GM12892 (cell line): Measurements from ENCODE around the gene MAPKAPK3.
"Not testable (repeated sequence)": the region's sequence is repeated elsewhere in the genome, so short reads cannot be mapped to it uniquely, and the experiment has no call there.

ENCODE experiments used
- DNase-seq: peaks from one replicate; pipeline ENCODE4 v3.0.0; 2011; ENCODE audit not compliant: insufficient read length
- FAIRE-seq: peaks from 2 replicates; lab custom pipeline; 2011; peaks lifted over from hg19 to GRCh38; lab: Jason Lieb, UNC
- POLR2A ChIP-seq: IDR thresholded peaks from 2 replicates; pipeline ENCODE4 v1.6.1; 2011; ENCODE audit warnings: low read depth, low read length, control low read depth
- POLR2AphosphoS5 ChIP-seq: IDR thresholded peaks from 2 replicates; pipeline ENCODE4 v1.6.1; 2011; ENCODE audit warnings: low read depth, low read length, control low read depth
- TAF1 ChIP-seq: IDR thresholded peaks from 2 replicates; pipeline ENCODE4 v1.6.1; 2011; ENCODE audit warnings: low read depth, mild to moderate bottlenecking, control low read depth, low read length, borderline replicate concordance

Gene MAPKAPK3

DNA sequence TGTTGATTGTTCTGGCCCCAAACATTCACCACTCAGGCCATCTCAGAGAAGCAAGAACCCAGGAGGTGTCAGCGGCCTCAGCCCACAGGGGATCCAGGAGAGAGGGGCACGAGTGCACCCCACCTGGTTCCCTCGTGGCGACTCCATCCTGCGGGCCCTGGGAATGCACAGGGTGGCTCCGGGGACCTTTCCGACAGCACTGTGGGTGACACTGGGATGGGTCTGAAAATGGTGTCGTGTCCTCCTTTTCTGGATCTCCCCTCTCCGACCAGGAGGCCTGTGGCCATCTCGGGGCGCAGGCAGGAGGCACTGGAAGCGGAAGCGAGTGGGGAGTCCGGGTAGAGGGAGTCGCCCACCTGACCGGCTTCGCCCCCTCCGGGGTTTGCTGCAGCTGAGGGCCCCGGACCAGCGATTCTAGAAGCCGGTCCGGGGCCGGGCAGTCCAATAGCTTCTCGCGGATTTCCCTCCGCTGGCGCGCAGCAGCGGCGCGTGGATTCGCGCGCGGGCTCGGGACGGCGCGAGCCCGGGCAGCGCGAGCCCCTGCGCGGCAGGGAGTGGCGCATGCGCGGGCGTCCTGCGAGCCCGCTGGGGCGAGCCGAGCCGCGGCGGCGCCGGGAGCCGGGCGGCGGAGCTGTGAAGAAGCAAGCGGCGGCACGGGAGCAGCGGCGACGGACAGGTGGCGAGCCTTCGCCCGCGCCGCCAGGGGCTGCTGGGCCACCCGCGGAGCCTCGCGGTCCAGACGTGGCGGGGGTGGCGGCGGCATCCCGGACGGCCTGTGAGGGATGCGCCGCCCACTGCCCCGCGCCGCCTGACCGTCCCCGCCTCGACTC lies 57.6 kb downstream of the MAPKAPK3 start, which contains the start of gene DOCK3:
Gene DOCK3, plus strand, starts transcription at position 579 of the 830 bp plus-strand sequence. CDS start 337 bp downstream, outside the sequence.
- DNase-seq = peak; percentile 63
- no peak for FAIRE-seq
- TF ChIP-seq POLR2A (no peak), TAF1 (no peak), POLR2AphosphoS5 (no peak)

DNA sequence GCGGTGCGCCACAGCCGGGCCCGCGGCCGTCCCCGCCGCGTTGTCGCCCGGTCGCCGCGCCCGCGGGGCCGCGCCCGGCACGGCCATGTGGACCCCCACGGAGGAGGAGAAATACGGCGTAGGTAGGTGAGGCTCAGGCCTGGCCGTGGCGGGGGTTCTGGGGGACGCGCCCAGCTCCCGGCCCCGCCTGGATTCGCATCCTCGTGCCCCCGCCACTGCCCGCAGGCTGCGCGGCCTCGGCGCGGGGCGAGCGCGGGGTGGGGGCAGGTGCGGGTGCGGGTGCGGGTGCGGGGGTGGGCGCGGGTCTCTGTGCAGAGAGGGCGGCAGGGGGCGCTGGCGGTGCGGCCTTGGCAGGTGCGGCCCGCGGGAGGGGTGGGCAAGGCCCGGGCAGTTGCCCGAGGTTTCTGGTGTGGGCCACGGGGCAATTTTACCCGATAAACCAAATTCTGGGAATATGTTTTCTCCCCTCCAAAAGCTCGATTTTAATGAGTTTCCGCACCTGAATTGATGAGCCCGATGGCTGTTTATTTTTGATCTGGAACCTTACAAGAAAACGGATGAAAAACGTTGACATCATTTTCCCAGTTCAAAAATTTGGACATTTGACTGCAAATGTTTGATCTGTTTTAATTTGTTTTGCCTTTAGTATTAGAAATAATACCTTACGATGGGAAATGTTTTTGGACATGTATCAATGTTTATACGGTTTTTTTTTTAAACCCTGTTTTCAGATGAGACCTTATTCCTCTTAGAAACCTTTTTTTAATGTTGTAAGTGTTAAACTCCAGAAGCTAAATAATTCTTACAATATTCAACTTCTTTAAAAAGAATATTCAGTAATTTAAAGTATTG lies 58.5 kb downstream of the MAPKAPK3 start:
- FAIRE-seq = no peak

DNA sequence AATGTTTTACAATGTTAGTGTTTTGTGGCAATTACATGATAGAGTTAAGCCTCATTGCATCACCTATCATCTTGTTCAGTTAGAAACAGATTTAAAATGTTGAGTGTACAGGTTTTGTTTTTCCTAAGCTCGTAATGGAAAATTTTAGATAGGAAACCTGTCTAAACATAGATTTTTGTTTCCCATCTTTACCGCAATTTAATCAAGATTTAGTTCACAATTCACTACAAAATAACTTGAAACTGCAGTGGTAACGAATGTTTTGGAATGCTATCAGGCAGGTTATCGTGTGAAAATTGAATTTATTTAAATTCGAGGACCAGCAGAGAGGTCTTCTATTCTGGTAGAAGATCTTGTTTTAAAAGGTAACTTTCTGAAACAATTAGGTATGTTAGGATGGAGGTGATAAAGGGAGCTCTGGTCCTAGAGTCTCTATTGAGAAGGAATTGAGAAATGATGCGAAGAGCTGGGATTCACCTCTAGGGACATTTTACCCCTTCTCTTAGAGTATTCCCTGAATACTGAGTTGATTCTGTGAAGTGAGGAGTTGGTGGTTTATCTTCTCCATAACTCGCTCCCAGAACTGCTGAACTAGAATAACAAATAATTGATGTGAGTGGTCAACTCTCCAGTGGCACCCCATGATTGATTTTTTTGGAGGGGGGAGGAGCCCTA lies 59.2 kb downstream of the MAPKAPK3 start:
- FAIRE-seq = no peak
- no peak for DNase-seq

More for the DNA sequence above, 58.5 kb downstream of the MAPKAPK3 start:
- TF ChIP-seq POLR2A = no peak
- TF ChIP-seq POLR2AphosphoS5 = no peak
- no peak for TF ChIP-seq TAF1
- DNase-seq = no peak

DNA sequence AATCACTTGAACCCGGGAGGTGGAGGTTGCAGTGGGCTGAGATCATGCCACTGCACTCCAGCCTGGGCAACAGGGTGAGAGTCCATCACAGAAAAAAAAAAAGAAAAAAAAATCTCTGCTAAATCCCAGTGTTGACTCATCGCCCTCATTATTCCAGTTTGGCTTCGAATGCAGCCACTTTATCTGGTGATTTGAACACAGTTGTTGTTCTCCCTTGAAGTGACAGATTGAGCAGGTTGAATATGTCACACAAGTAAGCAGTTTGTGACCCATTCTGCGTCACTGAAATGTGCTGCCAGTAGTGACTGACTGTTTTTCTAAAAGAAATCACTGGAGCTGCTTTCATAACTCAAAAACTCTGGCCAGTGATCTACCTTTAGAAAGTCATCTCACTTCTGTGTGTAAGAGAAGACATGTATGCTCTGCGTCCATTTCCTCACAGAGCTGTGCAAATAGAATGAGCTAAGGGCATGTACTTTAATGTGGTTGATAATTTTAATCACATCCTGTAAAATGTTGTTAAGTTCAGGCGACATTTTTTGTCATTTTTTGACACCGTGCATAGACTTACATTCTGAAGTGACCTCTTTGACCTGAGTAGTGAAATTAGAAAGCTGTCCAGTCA lies 70.3 kb downstream of the MAPKAPK3 start:
- DNase-seq = no peak
- TF ChIP-seq TAF1 (no peak), POLR2AphosphoS5 (no peak), POLR2A (no peak)
- FAIRE-seq = no peak

More for the DNA sequence above, 59.2 kb downstream of the MAPKAPK3 start:
- TF ChIP-seq TAF1 (no peak), POLR2A (no peak), POLR2AphosphoS5 (no peak)

DNA sequence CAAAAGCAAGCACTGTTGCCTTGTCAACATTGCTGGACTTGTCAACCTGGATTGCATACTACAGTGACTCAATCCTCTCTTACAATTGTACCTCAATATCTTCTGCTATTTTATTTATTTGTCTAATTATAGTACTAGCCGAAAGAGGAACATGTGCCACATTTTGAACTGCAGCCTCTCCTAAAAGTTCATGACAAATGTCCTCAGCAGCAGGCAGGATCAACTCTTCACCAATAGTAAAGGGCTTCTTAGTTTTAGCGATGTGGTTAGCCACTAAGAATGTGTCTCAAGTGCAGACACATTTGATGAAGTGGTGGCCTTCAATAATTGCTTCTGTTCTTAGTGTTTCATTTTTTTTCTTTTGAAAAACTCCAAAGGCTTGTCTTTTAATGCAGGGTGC lies 71.0 kb downstream of the MAPKAPK3 start:
- no peak for DNase-seq
- FAIRE-seq = no peak

DNA sequence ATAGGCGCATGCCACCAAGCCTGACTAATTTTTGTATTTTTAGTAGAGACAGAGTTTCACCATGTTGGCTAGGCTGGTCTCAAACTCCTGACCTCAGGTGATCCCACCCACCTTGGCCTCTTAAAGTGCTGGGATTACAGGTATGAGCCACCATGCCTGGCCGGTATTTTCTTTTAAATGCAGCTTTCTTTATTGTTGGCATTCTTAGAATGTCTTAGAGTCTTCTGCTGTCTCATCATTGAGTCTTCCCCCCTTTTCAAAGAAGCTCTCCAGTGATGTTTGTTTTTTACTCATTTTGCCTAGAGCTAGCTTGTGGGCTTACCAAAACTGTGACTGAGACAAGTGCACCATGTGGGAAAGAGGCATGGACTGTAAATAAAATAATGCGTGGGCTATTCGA lies 71.7 kb downstream of the MAPKAPK3 start:
- not testable (repeated sequence) for DNase-seq, FAIRE-seq

More for the DNA sequence above, 71.0 kb downstream of the MAPKAPK3 start:
- TF ChIP-seq POLR2AphosphoS5 (no peak), POLR2A (no peak), TAF1 (no peak)

DNA sequence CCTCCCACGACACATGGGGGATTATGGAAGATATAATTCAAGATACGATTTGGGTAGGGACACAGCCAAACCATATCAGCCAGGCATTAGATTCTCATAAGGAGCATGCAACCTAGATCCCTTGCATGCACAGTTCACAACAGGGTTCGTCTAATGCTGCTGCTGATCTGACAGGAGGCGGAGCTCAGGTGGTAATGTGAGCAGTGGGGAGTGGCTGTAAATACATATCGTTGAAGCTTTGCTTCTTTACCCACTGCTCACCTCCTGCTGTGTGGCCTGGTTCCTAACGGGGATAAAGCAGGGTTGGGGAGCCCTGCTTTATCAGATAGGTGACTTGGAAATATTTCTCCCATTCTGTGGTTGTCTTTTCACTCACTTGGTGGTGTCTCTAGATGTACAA lies 72.6 kb downstream of the MAPKAPK3 start:
- TF ChIP-seq POLR2AphosphoS5 (no peak), TAF1 (no peak), POLR2A (no peak)
- no peak for FAIRE-seq
- no peak for DNase-seq

DNA sequence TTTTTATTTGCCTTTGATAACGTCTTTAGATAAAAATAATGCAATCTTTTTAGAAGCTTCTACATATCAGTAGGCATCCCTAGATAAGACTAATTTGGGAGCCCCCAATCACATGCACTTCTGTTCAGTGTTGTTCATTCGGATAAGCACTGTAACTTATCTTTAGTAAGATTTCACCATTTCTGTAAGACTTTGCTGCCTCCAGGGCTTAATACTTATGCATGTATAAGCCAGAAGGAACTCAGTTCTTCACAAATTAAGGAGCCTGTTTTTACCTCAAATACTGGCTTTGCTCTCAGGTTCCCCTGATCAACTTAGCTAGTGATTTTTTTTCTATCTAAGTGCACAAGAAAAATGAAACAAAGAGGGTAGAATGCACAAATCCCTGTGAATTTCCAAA lies 78.1 kb downstream of the MAPKAPK3 start:
- no peak for TF ChIP-seq TAF1
- TF ChIP-seq POLR2A = no peak
- no peak for TF ChIP-seq POLR2AphosphoS5
- FAIRE-seq = no peak

DNA sequence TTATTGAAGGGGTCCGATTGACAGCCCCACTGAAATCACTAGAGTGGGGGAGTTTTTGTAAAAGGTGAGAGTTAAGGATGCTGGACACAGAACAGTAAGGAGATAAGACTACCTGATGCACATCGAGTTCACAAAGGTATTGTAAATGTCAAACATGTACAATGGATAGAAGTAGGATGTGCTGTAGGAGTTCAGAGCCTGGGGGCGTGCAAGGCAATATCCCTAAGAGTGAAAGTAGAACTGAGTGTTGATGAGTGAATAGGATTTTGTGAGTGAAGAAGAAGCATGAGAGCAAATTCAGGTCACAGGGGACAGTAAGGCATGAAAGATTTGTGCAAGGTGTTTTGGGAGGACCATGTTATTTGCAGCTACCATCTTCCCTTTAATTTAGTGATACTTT lies 79.3 kb downstream of the MAPKAPK3 start:
- DNase-seq (no peak), FAIRE-seq (no peak)
- no peak for TF ChIP-seq TAF1
- no peak for TF ChIP-seq POLR2A
- TF ChIP-seq POLR2AphosphoS5 = no peak

More for the DNA sequence above, 78.1 kb downstream of the MAPKAPK3 start:
- no peak for DNase-seq

DNA sequence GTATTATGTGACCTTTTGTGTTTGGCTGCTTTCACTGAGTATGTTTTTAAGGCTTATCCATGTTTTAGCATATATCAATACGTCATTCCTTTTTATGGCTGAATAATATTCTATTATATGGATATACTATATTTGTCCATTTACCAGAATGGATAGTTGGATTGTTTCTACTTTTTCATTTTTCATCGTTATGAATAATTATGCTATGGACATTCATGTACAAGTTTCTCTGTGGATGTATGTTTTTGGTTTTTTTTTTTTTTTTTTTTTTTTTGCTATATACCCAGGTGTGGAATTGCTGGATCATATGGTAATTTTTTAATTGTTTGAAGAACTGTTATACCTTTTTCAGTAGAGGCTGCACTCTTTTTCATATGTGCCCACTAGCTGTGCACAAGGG lies 81.3 kb downstream of the MAPKAPK3 start:
- no peak for FAIRE-seq
- TF ChIP-seq POLR2A = no peak
- no peak for TF ChIP-seq POLR2AphosphoS5
- no peak for TF ChIP-seq TAF1

More for the DNA sequence above, 81.3 kb downstream of the MAPKAPK3 start:
- no peak for DNase-seq
